Loucy (cell line): ENCODE measurements around the gene PIP5K1C.

ENCODE experiments used
- H2AFZ ChIP-seq: fragments of 200-600 bp; sonication (generic); 2 replicates; pipeline ENCODE4 v1.6.0; 2016; ENCODE audit warnings: antibody characterized with exemption, mild to moderate bottlenecking, low read length, moderate library complexity
- H3F3A ChIP-seq: fragments of 200-600 bp; 2 replicates; pipeline ENCODE4 v1.6.0; 2016; ENCODE audit warnings: antibody characterized with exemption, low read depth, mild to moderate bottlenecking
- H3K27me3 ChIP-seq: fragments of 200-600 bp; sonication (generic); 2 replicates; pipeline ENCODE4 v1.6.1; 2014; ENCODE audit warnings: low read length, mild to moderate bottlenecking; ENCODE audit not compliant: insufficient read depth, poor library complexity, severe bottlenecking
- H3K36me3 ChIP-seq: fragments of 200-600 bp; sonication (generic); 2 replicates; pipeline ENCODE4 v1.6.1; 2016; ENCODE audit warnings: low read length; ENCODE audit not compliant: insufficient read depth
- H3K4me1 ChIP-seq: fragments of 200-600 bp; sonication (generic); 2 replicates; pipeline ENCODE4 v1.5.1; 2014; ENCODE audit warnings: low read length, mild to moderate bottlenecking; ENCODE audit not compliant: insufficient read depth, poor library complexity, severe bottlenecking
- H3K4me2 ChIP-seq: fragments of 200-600 bp; sonication (generic); 2 replicates; pipeline ENCODE4 v1.6.0; 2014; ENCODE audit warnings: antibody characterized with exemption, low read length, low read depth, mild to moderate bottlenecking; ENCODE audit not compliant: poor library complexity, severe bottlenecking
- H3K4me3 ChIP-seq: fragments of 200-600 bp; sonication (generic); 2 replicates; pipeline ENCODE4 v1.5.1; 2014; ENCODE audit warnings: low read length, mild to moderate bottlenecking, mixed read lengths; ENCODE audit not compliant: poor library complexity, severe bottlenecking
- H3K79me2 ChIP-seq: fragments of 200-600 bp; sonication (generic); 2 replicates; pipeline ENCODE4 v1.6.1; 2014; ENCODE audit warnings: low read length; ENCODE audit not compliant: insufficient read depth
- H3K9ac ChIP-seq: fragments of 200-600 bp; sonication (generic); 2 replicates; pipeline ENCODE4 v1.6.0; 2014; ENCODE audit warnings: mild to moderate bottlenecking, low read depth, low read length, moderate library complexity; ENCODE audit not compliant: poor library complexity, severe bottlenecking
- H3K9me2 ChIP-seq: fragments of 200-600 bp; sonication (generic); replicated peaks from 2 replicates; pipeline ENCODE4 v1.6.1; 2016; ENCODE audit warnings: low read depth, low read length, mixed read lengths
- H3K9me3 ChIP-seq: fragments of 200-600 bp; sonication (generic); 2 replicates; pipeline ENCODE4 v1.6.1; 2014; ENCODE audit warnings: mild to moderate bottlenecking, antibody characterized with exemption, low read length, low read depth; ENCODE audit not compliant: insufficient read depth
- H4K20me1 ChIP-seq: fragments of 200-600 bp; sonication (generic); 2 replicates; pipeline ENCODE4 v1.6.0; 2014; ENCODE audit warnings: antibody characterized with exemption, low read length, mild to moderate bottlenecking; ENCODE audit not compliant: insufficient read depth, poor library complexity, severe bottlenecking
- EZH2phosphoT487 ChIP-seq: fragments of 200-600 bp; IDR thresholded peaks from 2 replicates; pipeline ENCODE4 v1.6.1; 2018; ENCODE audit warnings: antibody characterized with exemption, mild to moderate bottlenecking, moderate library complexity, borderline replicate concordance
- TF ChIP-seq, protein P1 (sequence below): fragments of 200-600 bp; sonication (generic); conservative IDR thresholded peaks from 2 replicates; pipeline ENCODE4 v1.5.1; 2014; ENCODE audit warnings: mild to moderate bottlenecking, antibody characterized with exemption, low read length

Gene PIP5K1C

DNA sequence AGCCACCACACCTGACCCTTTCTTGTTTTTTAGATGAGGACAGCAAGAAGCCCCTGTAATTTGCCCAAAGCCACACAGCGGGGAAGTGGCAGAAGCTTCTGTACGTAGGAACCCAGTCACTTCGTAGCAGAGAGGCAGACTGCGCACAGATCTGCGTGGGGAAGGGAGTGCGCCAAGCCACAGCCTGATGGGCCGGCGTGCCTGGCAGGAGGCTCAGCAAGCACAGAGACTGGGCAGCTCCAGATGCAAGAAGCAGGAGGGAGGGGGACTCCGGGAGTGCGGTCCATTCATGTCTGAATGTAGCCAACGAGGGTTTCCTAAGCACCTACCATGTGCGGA lies 7.6 kb upstream of the PIP5K1C start:
- Histone ChIP-seq H3F3A (no peaks in the 10 kb centered on the region), H2AFZ (no peak overlapping the region; the same call in 1 of the 2 replicates), H3K4me2 (no peak overlapping the region), H3K36me3 (no peaks in the 10 kb centered on the region), H3K4me3 (no peak overlapping the region), H3K9me2 (no peaks in the 10 kb centered on the region), H3K9ac (no peak overlapping the region), H4K20me1 (no peaks in the 10 kb centered on the region), H3K79me2 (no peaks in the 10 kb centered on the region), H3K4me1 (no peaks in the 10 kb centered on the region), H3K27me3 (no peaks in the 10 kb centered on the region), H3K9me3 (no peaks in the 10 kb centered on the region)
- TF ChIP-seq, protein P1, sequence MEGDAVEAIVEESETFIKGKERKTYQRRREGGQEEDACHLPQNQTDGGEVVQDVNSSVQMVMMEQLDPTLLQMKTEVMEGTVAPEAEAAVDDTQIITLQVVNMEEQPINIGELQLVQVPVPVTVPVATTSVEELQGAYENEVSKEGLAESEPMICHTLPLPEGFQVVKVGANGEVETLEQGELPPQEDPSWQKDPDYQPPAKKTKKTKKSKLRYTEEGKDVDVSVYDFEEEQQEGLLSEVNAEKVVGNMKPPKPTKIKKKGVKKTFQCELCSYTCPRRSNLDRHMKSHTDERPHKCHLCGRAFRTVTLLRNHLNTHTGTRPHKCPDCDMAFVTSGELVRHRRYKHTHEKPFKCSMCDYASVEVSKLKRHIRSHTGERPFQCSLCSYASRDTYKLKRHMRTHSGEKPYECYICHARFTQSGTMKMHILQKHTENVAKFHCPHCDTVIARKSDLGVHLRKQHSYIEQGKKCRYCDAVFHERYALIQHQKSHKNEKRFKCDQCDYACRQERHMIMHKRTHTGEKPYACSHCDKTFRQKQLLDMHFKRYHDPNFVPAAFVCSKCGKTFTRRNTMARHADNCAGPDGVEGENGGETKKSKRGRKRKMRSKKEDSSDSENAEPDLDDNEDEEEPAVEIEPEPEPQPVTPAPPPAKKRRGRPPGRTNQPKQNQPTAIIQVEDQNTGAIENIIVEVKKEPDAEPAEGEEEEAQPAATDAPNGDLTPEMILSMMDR, result no peak
- no peak for TF ChIP-seq EZH2phosphoT487

DNA sequence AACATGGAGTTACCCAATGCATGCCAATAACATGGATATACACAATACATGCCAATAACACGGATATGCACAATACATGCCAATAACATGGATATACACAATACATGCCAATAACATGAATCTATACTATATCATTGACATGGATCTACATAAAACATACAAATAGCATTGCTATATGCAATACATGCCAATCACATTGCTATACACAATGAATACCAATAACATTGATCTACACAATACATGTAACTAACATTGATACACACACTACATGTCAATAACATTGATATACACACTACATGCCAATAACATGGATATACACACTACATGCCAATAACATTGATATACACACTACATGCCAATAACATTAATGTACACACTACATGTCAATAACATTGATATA lies 932 bp upstream of the PIP5K1C start:
- Histone ChIP-seq H3K79me2 (peaks cover 29% of the 10 kb centered on the region), H3K9me3 (no peaks in the 10 kb centered on the region), H3K9me2 (no peaks in the 10 kb centered on the region), H3K4me3 (no peak overlapping the region), H3F3A (no peaks in the 10 kb centered on the region), H4K20me1 (peaks cover 17% of the 10 kb centered on the region), H3K9ac (no peak overlapping the region), H3K4me1 (peaks cover 14% of the 10 kb centered on the region), H3K36me3 (no peaks in the 10 kb centered on the region), H3K4me2 (no peak overlapping the region), H2AFZ (no peak overlapping the region), H3K27me3 (no peaks in the 10 kb centered on the region)
- no peak for TF ChIP-seq EZH2phosphoT487
- TF ChIP-seq, protein P1, result no peak

DNA sequence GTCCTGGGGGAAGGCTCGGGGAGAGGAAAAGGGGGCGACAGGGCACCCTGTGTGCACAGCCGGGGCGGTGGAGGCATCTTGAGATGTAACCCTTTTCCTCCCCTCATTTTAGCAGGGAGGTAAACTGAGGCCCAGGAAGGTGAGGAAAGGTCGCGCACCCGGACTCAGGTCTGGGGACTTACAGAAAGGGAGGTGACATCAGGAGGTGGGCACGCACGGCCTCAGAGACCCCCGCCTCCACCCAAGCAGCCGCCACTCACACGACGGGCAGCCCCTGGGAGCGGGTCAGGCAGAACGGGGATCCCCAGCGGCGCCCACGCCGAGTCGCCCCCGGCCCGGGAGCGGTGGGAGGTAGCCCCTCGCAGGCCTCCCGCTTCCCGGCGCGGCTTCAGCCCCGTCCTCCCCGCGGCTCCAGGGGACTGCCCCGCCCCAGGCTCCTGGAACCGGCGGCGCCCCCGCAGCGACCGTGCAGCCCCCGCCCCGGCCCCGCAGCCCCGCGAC lies 477 bp downstream of the PIP5K1C start:
- Histone ChIP-seq H3K79me2 (peaks cover 29% of the 10 kb centered on the region), H3K4me2 (peak overlapping the region; percentile 98), H3K9me3 (no peaks in the 10 kb centered on the region), H3K4me3 (peak overlapping the region; percentile 88), H3K9me2 (no peaks in the 10 kb centered on the region), H3K27me3 (no peaks in the 10 kb centered on the region), H4K20me1 (peaks cover 21% of the 10 kb centered on the region), H3K9ac (peak overlapping the region; percentile 74), H3K36me3 (no peaks in the 10 kb centered on the region), H3K4me1 (peaks cover 14% of the 10 kb centered on the region), H2AFZ (no peak overlapping the region), H3F3A (no peaks in the 10 kb centered on the region)
- TF ChIP-seq, protein P1, result no peak
- TF ChIP-seq EZH2phosphoT487, result no peak
